Endodermal cell (in vitro differentiated cells): ENCODE measurements around the gene IL36G. TPM values are rescaled to one million over a fixed set of nuclear protein-coding genes. Genes with fewer than 3 reads are reported as not detected.

Source experiments
- DNase-seq: peaks from one replicate; pipeline ENCODE4 v3.0.0-alpha.2; 2017
- H3K27ac ChIP-seq: 2 replicates; pipeline ENCODE4 v1.5.1; 2013; ENCODE audit warnings: mild to moderate bottlenecking, low read depth, low read length, moderate library complexity
- H3K27me3 ChIP-seq: 2 replicates; pipeline ENCODE4 v1.6.1; 2013; ENCODE audit warnings: mild to moderate bottlenecking, low read length, moderate library complexity; ENCODE audit not compliant: insufficient read depth, control insufficient read depth, poor library complexity, severe bottlenecking
- H3K36me3 ChIP-seq: 2 replicates; pipeline ENCODE4 v1.7.0; 2013; ENCODE audit warnings: mild to moderate bottlenecking, low read length, moderate library complexity; ENCODE audit not compliant: control insufficient read depth, insufficient read depth
- H3K4me1 ChIP-seq: one replicate; pipeline ENCODE4 v1.7.0; 2013; ENCODE audit warnings: low read length; ENCODE audit not compliant: control insufficient read depth, insufficient read depth
- H3K4me3 ChIP-seq: 2 replicates; pipeline ENCODE4 v1.5.1; 2013; ENCODE audit warnings: mild to moderate bottlenecking, low read length, moderate library complexity
- H3K9ac ChIP-seq: 2 replicates; pipeline ENCODE4 v1.6.1; 2013; ENCODE audit warnings: mild to moderate bottlenecking, low read length, moderate library complexity; ENCODE audit not compliant: poor library complexity, severe bottlenecking; ENCODE audit errors: extremely low read depth
- H3K9me3 ChIP-seq: 2 replicates; pipeline ENCODE4 v1.6.1; 2013; ENCODE audit warnings: mild to moderate bottlenecking, low read length, moderate library complexity; ENCODE audit not compliant: control insufficient read depth
- H3K27ac Mint-ChIP-seq: 2 replicates; pipeline ENCODE4 v1.8.0; 2020; ENCODE audit warnings: mixed read lengths
- H3K27me3 Mint-ChIP-seq: 2 replicates; pipeline ENCODE4 v1.8.0; 2021; ENCODE audit warnings: mild to moderate bottlenecking, mixed read lengths; ENCODE audit not compliant: insufficient read depth
- H3K36me3 Mint-ChIP-seq: 2 replicates; pipeline ENCODE4 v1.8.0; 2020; ENCODE audit warnings: low read depth, mixed read lengths
- H3K4me1 Mint-ChIP-seq: 2 replicates; pipeline ENCODE4 v1.8.0; 2020; ENCODE audit warnings: mixed read lengths
- H3K4me3 Mint-ChIP-seq: 2 replicates; pipeline ENCODE4 v1.8.0; 2020; ENCODE audit warnings: mild to moderate bottlenecking, moderate library complexity, mixed read lengths
- H3K9me3 Mint-ChIP-seq: 2 replicates; pipeline ENCODE4 v1.8.0; 2020; ENCODE audit warnings: mild to moderate bottlenecking, mixed read lengths
- WGBS, 2 experiments: methylation state at CpG; one replicate each; pipeline versions ENCODE4 v1.1.5 to v1.1.7; 2013; ENCODE audit warnings: missing lambda C conversion rate in 2 of 2, mixed read lengths in 1 of 2; ENCODE audit not compliant: insufficient coverage in 1 of 2, insufficient read length in 1 of 2; 5-methylcytosine and 5-hydroxymethylcytosine counted together
- total RNA-seq, 2 donors: library from RNA; stranded (reverse); fragmentation: NEBNext Ultra II Directional in 1 of 2; extraction: Animal tissue kit (Norgen Biotek cat#: 25700) in 1 of 2; gene quantifications; 2 replicates in 1 of 2; 3 replicates in 1 of 2; pipeline ENCODE4 v1.2.1, GENCODE V29; 2021
- TF ChIP-seq, protein P1 (sequence below): fragments of 200-600 bp; sonication (generic); conservative IDR thresholded peaks from 2 replicates; pipeline ENCODE4 v1.5.0; 2021; ENCODE audit warnings: antibody characterized with exemption, mild to moderate bottlenecking

IL36G gene
- total RNA-seq, 2 donors from 2014 or later = not detected

- H3K4me3 ChIP-seq = no peak overlapping the region
- H3K9me3 ChIP-seq = no peaks in the 10 kb centered on the region
- no peaks in the 10 kb centered on the region for H3K4me1 ChIP-seq
- WGBS, 2 experiments = 100% methylated on average over 2 of the region's 2 CpGs; no CpG with 5 or more reads in 1 of the 2 experiments
- Mint-ChIP-seq H3K9me3 (no peaks in the 10 kb centered on the region), H3K27me3 (peaks cover 19% of the 10 kb centered on the region), H3K4me3 (no peak overlapping the region), H3K27ac (no peak overlapping the region), H3K36me3 (no peaks in the 10 kb centered on the region), H3K4me1 (no peaks in the 10 kb centered on the region)
- H3K27me3 ChIP-seq = peaks cover 51% of the 10 kb centered on the region
- no peak overlapping the region for H3K27ac ChIP-seq
- TF ChIP-seq, protein P1, sequence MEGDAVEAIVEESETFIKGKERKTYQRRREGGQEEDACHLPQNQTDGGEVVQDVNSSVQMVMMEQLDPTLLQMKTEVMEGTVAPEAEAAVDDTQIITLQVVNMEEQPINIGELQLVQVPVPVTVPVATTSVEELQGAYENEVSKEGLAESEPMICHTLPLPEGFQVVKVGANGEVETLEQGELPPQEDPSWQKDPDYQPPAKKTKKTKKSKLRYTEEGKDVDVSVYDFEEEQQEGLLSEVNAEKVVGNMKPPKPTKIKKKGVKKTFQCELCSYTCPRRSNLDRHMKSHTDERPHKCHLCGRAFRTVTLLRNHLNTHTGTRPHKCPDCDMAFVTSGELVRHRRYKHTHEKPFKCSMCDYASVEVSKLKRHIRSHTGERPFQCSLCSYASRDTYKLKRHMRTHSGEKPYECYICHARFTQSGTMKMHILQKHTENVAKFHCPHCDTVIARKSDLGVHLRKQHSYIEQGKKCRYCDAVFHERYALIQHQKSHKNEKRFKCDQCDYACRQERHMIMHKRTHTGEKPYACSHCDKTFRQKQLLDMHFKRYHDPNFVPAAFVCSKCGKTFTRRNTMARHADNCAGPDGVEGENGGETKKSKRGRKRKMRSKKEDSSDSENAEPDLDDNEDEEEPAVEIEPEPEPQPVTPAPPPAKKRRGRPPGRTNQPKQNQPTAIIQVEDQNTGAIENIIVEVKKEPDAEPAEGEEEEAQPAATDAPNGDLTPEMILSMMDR = no peak
- H3K36me3 ChIP-seq = no peaks in the 10 kb centered on the region
- no peak for DNase-seq
- no peak overlapping the region for H3K9ac ChIP-seq
These were observed 10.8 kb upstream of the IL36G start for GRCh38 chr2:112967023-112967422.

- Histone ChIP-seq H3K36me3 (no peaks in the 10 kb centered on the region), H3K9me3 (no peaks in the 10 kb centered on the region), H3K27ac (no peak overlapping the region), H3K4me1 (no peaks in the 10 kb centered on the region), H3K27me3 (peaks cover 79% of the 10 kb centered on the region), H3K4me3 (no peak overlapping the region), H3K9ac (no peak overlapping the region)
- H3K36me3 Mint-ChIP-seq = no peaks in the 10 kb centered on the region
- peaks cover 42% of the 10 kb centered on the region for H3K27me3 Mint-ChIP-seq
- no peaks in the 10 kb centered on the region for H3K9me3 Mint-ChIP-seq
- TF ChIP-seq, protein P1 = no peak
- DNase-seq = no peak
- no peak overlapping the region for H3K27ac Mint-ChIP-seq
- peaks cover 6% of the 10 kb centered on the region for H3K4me1 Mint-ChIP-seq
- WGBS, 2 experiments = 80 to 93% methylated on average over 2 to 5 of the region's 5 CpGs
- H3K4me3 Mint-ChIP-seq = no peak overlapping the region
These were observed 5.3 kb upstream of the IL36G start for GRCh38 chr2:112972423-112973086.

DNA sequence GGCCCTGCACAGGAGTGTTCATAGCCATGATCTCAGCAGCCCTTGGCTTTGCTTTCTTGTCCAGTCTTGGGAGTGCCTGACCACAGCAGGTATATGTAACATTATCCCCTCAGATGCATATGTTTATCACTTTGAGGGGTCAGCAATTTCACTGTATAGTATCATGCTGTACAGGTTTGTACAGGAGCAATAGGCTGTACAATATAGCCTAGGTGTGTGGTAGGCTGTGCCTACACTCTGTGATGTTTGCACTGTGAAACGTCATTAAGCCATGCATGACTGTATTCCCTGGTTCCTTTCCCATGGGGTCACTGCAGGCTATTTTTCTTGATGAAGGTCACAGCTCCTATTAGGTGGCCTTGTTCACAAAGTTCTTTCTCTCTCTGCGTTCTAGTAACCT, 4.7 kb upstream of the IL36G start:
- peaks cover 48% of the 10 kb centered on the region for H3K27me3 Mint-ChIP-seq
- Histone ChIP-seq H3K9ac (no peak overlapping the region), H3K27ac (no peak overlapping the region), H3K4me1 (no peaks in the 10 kb centered on the region), H3K27me3 (peaks cover 84% of the 10 kb centered on the region), H3K9me3 (no peaks in the 10 kb centered on the region), H3K36me3 (no peaks in the 10 kb centered on the region), H3K4me3 (no peak overlapping the region)
- no peaks in the 10 kb centered on the region for H3K9me3 Mint-ChIP-seq
- H3K4me3 Mint-ChIP-seq = no peak overlapping the region
- TF ChIP-seq, protein P1 = no peak
- WGBS, 2 experiments = 63 to 69% methylated on average over 1 to 2 of the region's 2 CpGs
- DNase-seq = no peak
- no peaks in the 10 kb centered on the region for H3K36me3 Mint-ChIP-seq
- H3K27ac Mint-ChIP-seq = no peak overlapping the region
- peaks cover 6% of the 10 kb centered on the region for H3K4me1 Mint-ChIP-seq
